ENCODE data around the gene IER3. TPM values are rescaled to one million over a fixed set of nuclear protein-coding genes. Genes with fewer than 3 reads are reported as not detected.

Gene IER3
- total and polyA plus RNA-seq, 9 of the 15 experiments (the other 6 are each of a cell fraction or from before 2014, with no cell fraction given) = 1.5 to 30.0 (median 11.5) TPM

GRCh38 chr6:30769088-30769852 is 24.9 kb upstream of the IER3 start (continued):
- TF ChIP-seq TFE3 (CRISPR knock-in tag; IDR thresholded peaks at IDR 0.05) = peak; percentile 51; the same call in 1 of the 2 replicates
- TF ChIP-seq POLR2AphosphoS5 (IDR thresholded peaks at IDR 0.05; ENCODE audit: control insufficient read depth, insufficient read depth, low read depth, low read length) = no peak
- TF ChIP-seq ZBTB26 (CRISPR knock-in tag; IDR thresholded peaks at IDR 0.05) = no peak
- no peak for TF ChIP-seq NCOA6 (IDR thresholded peaks at IDR 0.05)
- peak in 1 of 2 experiments; percentile 74; a peak in 2 of 4 replicates for TF ChIP-seq ZNF639 (CRISPR knock-in tag; conservative IDR thresholded peaks at IDR 0.05 in 1 of 2, IDR thresholded peaks at IDR 0.05 in 1 of 2)
- no peak for TF ChIP-seq MBD1 (CRISPR knock-in tag; IDR thresholded peaks at IDR 0.05)
- TF ChIP-seq NUFIP1 (IDR thresholded peaks at IDR 0.05; ENCODE audit: partially characterized antibody) = no peak
- no peak for TF ChIP-seq ZNF224 (CRISPR knock-in tag; IDR thresholded peaks at IDR 0.05)
- TF ChIP-seq PBX2 (CRISPR knock-in tag; IDR thresholded peaks at IDR 0.05; ENCODE audit: low read depth) = no peak
- TF ChIP-seq PBX2 (tag; conservative IDR thresholded peaks at IDR 0.05; ENCODE audit: low read depth) = peak; percentile 69
- TF ChIP-seq RUNX1 (IDR thresholded peaks at IDR 0.05; ENCODE audit: low read depth) = no peak
- no peak for TF ChIP-seq HNRNPK (IDR thresholded peaks at IDR 0.05; ENCODE audit: low read depth, low read length, poor library complexity, severe bottlenecking)
- TF ChIP-seq CHD2 (IDR thresholded peaks at IDR 0.05; ENCODE audit: low read depth, low read length) = no peak
- no peak for TF ChIP-seq RBM14 (IDR thresholded peaks at IDR 0.05; ENCODE audit: borderline replicate concordance, insufficient read depth, low read depth, low read length)
- TF ChIP-seq PURB (CRISPR knock-in tag; IDR thresholded peaks at IDR 0.05; ENCODE audit: low read depth) = no peak
- TF ChIP-seq ZBTB1 (CRISPR knock-in tag; IDR thresholded peaks at IDR 0.05; ENCODE audit: borderline replicate concordance, low read depth) = no peak
- no peak for TF ChIP-seq PPARD (CRISPR knock-in tag; IDR thresholded peaks at IDR 0.05)
- no peak for TF ChIP-seq ZNF77 (CRISPR knock-in tag; IDR thresholded peaks at IDR 0.05)
